HG03457 (cell line): ENCODE results near the gene ZNF420.
A peak's percentile ranks its signal among the peaks of the same experiment; 100 is the strongest.
"Not testable (repeated sequence)": the region's sequence is repeated elsewhere in the genome, so short reads cannot be mapped to it uniquely, and the experiment has no call there.

ENCODE experiments used
- ATAC-seq: cut with Tn5 transposase; IDR thresholded peaks from one replicate; pipeline ENCODE4 v1.9.1; 2021; ENCODE audit warnings: moderate number of reproducible peaks; ENCODE audit not compliant: unreplicated experiment

ZNF420 gene

DNA sequence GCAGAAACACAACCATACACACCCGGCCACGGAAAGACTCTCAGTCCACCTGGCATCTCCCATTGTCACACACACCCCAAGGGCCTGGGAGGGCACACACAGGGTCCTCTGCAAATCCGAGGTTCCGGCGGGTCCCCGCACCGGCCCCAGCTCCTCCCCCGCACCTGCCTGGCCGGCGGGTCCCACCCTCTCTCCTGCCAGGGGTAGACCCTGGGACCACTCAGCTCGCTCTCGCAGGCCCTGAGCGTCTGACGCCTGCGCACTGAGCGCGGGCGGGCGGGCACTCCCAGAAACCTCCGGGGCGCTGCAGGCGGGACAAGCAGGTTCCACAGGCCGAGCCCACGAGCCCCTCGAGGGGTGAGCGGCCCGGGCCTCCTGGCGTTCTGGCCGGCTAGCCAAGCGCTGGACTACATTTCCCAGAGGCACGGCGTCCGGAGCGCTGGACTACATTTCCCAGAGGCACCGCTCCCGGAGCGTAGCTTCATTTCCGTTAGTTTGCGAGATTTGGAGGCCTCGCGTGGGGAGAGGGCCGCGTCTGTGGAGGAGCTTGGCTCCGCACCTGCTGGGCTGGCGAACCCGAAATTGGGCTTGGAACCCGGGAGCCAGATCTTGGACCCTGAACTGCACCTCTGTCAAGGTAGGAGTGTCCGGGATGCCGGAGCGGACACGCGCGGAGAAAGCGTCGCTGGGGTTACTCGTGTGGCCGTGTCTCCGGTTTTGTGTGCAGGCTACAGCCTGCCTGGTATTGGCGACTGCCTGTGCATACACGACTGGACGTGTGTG is at the start of gene ZNF420:
Gene ZNF420 (plus strand): TSS at position 500 of the 783 bp plus-strand sequence. CDS start 10,686 bp downstream, outside the sequence.
- ATAC-seq: peak; percentile 93

- no peak for ATAC-seq
Observed at GRCh38 chr19:37045140-37045539, 33.1 kb upstream of the ZNF420 start.

DNA sequence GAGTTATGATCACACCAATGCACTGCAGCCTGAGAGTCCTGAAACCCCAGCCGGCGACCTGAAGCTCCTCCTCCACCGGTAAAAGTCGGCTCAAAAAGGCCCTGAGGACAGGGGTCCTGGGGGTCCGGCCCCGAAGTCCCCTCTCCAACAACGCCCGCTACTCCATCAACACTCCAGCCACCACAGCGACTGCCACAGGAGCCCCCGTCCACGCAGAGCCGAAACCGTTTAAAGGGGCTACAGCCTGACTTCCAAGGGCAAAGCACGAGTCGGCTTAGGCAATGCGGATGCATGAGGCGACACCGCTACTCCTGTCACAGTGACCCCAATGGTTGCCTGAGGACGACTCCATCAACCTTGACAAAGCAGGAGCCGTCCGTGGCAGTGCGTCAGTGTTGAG is 22.9 kb upstream of the ZNF420 start:
- ATAC-seq: no peak

DNA sequence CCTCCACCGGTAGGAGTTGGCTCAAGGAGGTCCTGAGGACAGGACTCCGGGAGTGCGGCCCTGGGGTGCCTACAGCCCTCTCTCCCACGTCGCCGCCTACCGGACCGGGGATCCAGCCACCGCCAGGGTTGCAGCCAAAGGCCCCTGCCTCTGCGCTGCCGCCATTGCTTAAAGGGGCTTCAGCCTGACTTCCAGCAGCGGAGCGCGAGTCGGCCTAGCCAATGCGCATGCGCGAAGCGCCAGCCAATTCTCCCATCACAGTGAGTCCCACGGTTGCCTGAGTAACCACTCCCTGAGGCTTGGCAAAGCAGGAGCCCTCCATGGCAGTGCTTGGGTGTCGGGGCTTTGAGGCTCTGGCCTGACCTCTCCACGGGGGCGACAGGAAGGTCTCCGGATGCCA is 21.5 kb upstream of the ZNF420 start:
- no peak for ATAC-seq

- ATAC-seq: no peak
Observed at GRCh38 chr19:37059142-37059541, 19.1 kb upstream of the ZNF420 start.

DNA sequence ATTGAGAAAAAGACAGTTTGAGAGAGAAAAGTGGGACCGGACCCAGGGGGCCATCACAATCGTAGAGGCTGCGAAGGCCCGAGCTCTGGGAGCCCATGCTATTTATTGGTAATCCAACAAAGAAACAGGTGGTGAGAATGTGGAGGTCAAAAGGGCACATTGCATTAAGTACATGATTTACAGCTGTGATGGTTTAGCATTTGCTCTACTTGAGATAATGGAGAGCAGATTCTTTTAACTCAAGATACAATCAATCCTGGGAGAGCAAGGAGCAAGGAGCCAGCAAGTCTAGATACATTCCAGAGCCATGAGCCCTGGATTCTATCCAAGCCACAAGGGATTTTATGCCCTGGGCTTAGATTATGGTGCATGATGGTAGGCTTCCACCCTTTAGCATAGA is 13.3 kb upstream of the ZNF420 start:
- ATAC-seq: not testable (repeated sequence)

- no peak for ATAC-seq
Observed at GRCh38 chr19:37074111-37074510, 4.1 kb upstream of the ZNF420 start.

DNA sequence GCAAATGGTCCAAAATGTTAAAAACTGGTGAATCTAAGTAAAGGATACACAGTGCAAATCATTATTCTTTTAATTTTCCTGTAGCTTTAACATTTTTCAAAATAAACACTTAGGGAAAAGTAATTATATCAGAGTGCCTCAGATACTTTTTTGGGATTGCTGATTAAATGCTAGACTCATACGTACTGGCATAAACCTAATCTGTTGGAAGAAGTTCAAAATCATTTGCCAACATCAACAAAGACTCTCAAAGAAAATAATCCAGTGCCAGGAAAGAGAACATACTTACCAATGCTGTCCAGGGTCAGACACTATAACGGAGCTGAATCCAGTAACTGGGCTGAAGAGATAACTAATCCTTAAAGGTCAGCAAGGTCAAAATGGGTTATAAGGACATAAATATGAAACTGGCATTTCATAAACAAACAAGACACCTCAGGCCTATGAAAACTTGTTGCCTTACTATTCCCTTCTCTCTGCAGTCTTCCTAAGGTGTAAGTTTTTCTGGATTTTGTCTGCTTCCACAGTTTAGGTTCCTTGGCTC is 3.3 kb upstream of the ZNF420 start:
- ATAC-seq: no peak

DNA sequence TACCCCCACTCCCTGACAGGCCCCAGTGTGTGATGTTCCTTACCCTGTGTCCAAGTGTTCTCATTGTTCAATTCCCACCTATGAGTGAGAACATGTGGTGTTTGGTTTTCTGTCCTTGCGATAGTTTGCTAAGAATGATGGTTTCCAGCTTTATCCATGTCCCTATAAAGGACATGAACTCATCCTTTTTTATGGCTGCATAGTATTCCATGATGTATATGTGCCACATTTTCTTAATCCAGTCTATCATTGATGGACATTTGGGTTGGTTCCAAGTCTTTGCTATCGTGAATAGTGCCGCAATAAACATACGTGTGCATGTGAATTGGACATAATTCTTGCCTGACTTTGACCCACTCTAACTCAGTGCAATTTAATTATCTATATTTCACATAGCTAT is 1.7 kb upstream of the ZNF420 start:
- not testable (repeated sequence) for ATAC-seq

GRCh38 chr19:37077501-37077933 is 716 bp upstream of the ZNF420 start:
- no peak for ATAC-seq

DNA sequence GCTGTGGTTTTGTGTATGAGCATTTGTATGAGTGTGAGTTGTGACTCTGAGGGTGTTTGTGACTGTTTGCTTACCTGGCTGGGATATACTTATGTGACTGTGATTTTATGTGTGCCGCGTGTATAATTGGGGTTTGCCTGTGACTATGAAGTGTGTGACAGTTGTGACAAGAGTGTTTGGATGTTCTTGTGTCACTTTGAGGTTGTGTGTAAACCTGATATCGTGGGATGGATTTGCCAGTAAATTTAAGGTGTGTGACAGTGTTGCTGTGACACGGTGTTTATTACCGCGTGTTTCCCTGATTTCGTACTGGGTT is 442 bp downstream of the ZNF420 start:
- no peak for ATAC-seq

DNA sequence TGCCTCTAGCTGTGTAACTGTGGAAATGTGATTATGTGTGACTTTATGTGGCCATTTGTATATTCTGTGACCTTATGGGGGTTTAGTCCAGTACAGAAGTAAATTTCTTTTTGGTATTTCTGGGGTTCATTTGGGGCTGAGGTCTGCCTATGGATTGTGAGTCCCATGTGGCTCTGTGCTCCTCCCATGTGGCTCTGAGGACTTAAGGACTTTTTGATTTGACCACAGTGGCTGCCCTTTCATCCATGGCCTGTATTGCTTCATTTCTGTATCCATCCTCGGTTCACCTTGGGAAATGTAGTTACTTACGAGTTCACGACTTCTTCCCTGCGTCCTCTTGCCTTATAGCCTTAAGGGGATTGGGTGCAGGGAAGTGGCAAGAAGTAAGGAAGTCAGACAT is 1.0 kb downstream of the ZNF420 start:
- ATAC-seq: no peak

DNA sequence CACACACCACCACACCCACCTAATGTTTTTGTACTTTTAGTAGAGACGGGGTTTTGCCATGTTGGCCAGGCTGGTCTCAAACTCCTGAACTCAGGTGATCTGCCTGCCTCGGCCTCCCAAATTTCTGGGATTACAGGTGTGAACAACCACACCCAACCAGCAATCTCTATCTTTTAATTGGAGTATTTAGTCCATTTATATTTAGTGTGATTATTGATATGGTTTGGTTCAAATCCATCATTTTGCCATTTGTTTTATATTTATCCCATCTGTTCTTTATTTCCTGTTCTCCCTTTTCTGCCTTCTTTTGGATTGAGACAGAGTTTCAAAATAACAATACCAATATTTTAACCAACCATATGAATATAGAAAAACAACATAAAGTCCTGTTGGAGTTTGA is 4.1 kb downstream of the ZNF420 start:
- no peak for ATAC-seq

- no peak for ATAC-seq
Observed at GRCh38 chr19:37087110-37087509, 8.9 kb downstream of the ZNF420 start.

GRCh38 chr19:37095859-37096258 is 17.6 kb downstream of the ZNF420 start:
- ATAC-seq: no peak

DNA sequence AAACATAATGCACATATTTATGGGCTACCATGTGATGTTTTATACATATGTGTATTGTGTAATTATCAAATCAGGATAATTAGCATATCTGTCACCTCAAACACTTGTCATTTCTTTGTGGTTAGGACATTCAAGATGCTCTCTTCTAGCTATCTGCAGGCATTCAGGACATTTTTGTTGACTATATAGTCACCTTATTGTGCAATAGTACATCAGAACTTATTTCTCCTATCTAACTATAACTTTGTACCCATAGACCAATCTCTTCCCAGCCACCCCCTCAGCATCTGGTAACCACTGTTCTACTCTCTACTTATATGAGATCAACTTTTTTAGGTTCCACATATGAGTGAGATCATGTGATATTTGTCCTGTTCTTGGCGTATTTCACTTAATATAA is 20.3 kb downstream of the ZNF420 start:
- no peak for ATAC-seq

DNA sequence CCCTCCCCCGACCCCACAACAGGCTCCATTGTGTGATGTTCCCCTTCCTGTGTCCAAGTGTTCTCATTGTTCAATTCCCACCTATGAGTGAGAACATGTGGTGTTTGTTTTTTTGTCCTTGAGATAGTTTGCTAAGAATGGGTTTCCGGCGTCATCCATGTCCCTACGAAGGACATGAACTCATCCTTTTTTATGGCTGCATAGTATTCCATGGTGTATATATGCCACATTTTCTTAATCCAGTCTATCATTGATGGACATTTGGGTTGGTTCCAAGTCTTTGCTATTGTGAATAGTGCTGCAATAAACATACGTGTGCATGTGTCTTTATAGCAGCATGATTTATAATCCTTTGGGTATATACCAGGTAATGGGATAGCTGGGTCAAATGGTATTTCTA is 25.9 kb downstream of the ZNF420 start:
- ATAC-seq: not testable (repeated sequence)

GRCh38 chr19:37111753-37112152 is 33.5 kb downstream of the ZNF420 start:
- not testable (repeated sequence) for ATAC-seq

DNA sequence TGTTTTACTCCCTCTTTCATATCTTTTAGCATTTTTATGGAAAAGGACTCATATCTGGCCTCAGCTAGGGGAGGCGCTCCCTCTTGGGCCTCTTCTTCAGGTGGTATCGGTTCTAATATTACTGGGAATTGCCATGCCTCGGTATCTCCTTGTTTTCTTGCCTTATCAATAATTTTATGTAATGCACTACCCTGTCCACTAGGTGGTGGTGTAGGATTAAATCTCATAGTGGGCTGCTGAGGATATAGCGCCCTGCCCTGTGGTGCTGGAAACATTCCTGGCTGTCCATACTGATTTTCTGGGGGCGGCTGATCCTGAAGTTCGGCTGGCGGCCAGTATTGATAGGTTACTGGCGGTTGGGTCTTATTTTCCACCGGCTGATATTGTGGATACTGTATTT is 35.8 kb downstream of the ZNF420 start:
- no peak for ATAC-seq

DNA sequence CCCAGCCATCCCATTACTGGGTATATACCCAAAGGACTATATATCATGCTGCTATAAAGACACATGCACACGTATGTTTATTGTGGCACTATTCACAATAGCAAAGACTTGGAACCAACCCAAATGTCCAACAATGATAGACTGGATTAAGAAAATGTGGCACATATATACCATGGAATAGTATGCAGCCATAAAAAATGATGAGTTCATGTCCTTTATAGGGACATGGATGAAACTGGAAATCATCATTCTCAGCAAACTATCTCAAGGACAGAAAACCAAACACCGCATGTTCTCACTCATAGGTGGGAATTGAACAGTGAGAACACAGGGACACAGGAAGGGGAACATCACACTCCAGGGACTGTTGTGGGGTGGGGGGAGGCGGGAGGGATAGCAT is 43.9 kb downstream of the ZNF420 start:
- not testable (repeated sequence) for ATAC-seq

GRCh38 chr19:37127999-37128820 is 50.0 kb downstream of the ZNF420 start:
- ATAC-seq: no peak

DNA sequence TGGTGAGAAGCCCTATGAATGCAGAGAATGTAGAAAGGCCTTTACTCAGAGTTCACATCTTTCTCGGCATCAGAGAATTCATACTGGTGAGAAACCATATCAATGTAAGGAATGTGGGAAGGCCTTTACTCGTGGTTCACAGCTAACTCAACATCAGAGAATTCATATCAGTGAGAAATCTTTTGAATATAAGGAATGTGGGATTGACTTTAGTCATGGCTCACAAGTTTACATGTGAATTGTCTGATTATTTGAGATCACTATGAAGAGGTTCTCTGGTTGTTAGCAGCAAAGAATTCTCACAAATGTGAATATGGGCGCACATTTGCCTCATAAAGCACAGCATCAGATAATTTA is 50.6 kb downstream of the ZNF420 start:
- no peak for ATAC-seq
